ENCODE data around the gene PRUNE1. TPM values are rescaled to one million over a fixed set of nuclear protein-coding genes. Genes with fewer than 3 reads are reported as not detected.

The PRUNE1 gene
- total RNA-seq, 1 experiment from 2014 or later: 24.3 TPM

DNA sequence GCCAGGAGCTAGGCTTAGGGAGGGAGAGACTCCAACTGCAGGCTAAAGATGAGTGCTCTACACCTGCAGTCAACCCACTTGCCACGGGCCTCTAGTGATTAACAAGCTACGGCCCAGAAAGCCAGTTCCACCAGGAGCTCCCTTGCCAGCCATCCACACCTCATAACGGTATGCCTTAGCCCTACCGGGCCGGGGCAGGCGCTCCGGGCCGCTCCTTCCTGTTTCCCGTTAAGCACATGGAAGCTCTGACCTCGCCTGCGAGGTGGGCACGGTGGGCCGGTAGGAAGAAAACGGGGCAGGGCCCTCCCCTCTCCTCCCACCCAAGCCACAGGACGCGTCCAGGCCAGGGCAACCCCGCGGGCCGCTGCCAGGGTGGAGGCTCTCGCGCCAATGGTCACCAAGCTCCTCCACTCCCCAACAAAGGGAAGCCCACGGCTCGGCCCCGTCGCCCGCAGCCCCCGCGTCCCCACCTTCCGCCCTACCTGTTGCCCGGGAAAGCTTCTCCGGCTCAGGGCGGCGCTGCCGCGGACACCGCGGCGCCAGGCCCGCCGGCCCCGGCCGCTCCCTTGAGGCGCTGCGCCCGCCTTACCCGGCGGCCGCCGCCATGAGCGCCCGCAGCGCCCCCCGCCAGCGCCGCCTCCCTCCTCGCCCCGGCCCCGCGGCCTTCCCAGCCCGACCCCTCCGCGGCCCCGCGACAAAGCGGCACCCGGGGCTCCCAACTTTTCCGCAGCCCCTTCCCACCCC, 34.2 kb upstream of the PRUNE1 start:
- peaks cover 37% of the 10 kb centered on the region for H3K36me3 Mint-ChIP-seq (ENCODE audit: insufficient read depth, unreplicated experiment)
- DNase-seq: peak in 1 of 2 experiments; percentile 45
- H3K9me3 ChIP-seq: no peaks in the 10 kb centered on the region
- TF ChIP-seq, protein P1, sequence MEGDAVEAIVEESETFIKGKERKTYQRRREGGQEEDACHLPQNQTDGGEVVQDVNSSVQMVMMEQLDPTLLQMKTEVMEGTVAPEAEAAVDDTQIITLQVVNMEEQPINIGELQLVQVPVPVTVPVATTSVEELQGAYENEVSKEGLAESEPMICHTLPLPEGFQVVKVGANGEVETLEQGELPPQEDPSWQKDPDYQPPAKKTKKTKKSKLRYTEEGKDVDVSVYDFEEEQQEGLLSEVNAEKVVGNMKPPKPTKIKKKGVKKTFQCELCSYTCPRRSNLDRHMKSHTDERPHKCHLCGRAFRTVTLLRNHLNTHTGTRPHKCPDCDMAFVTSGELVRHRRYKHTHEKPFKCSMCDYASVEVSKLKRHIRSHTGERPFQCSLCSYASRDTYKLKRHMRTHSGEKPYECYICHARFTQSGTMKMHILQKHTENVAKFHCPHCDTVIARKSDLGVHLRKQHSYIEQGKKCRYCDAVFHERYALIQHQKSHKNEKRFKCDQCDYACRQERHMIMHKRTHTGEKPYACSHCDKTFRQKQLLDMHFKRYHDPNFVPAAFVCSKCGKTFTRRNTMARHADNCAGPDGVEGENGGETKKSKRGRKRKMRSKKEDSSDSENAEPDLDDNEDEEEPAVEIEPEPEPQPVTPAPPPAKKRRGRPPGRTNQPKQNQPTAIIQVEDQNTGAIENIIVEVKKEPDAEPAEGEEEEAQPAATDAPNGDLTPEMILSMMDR (IDR thresholded peaks at IDR 0.05; ENCODE audit: insufficient read depth in 1 of 2, low read depth in 1 of 2, low read length in 1 of 2, severe bottlenecking in 1 of 2, unreplicated experiment in 1 of 2): no peak
- peak overlapping the region; percentile 96 for H3K4me3 ChIP-seq (ENCODE audit: low read depth, low read length)
- peak overlapping the region; percentile 91 for H3K4me3 Mint-ChIP-seq (ENCODE audit: unreplicated experiment)
- no peaks in the 10 kb centered on the region for H3K9me3 Mint-ChIP-seq (ENCODE audit: unreplicated experiment)
- peak overlapping the region; percentile 91 for H3K27ac Mint-ChIP-seq (ENCODE audit: unreplicated experiment)
- ChIA-PET POLR2A (interaction anchor here (0.6 kb wide), 3 partner anchors 9 to 39 kb away, joined by 3 read pairs; no protein-coding TSS in a partner anchor), CTCF (interaction anchor here (0.6 to 1.6 kb wide), 2 partner anchors 52 to 185 kb away, joined by 4 read pairs; no protein-coding TSS in a partner anchor)
- intact Hi-C loops (cut with micrococcal nuclease; ENCODE audit: unreplicated experiment): loop anchor here (10.0 kb wide), 1 partner anchor 409 kb away; no protein-coding TSS in a partner anchor
- BruUV-seq (replicated peaks): no TSS peak
- no peaks in the 10 kb centered on the region for H3K27me3 Mint-ChIP-seq (ENCODE audit: insufficient read depth, unreplicated experiment)
- H3K4me1 ChIP-seq: peaks cover 72% of the 10 kb centered on the region
- peaks cover 49% of the 10 kb centered on the region for H3K4me1 Mint-ChIP-seq (ENCODE audit: low read depth, unreplicated experiment)
- no peaks in the 10 kb centered on the region for H3K36me3 ChIP-seq (ENCODE audit: control insufficient read depth, insufficient read depth, low read length)
- no peaks in the 10 kb centered on the region for H3K27me3 ChIP-seq (replicated peaks; ENCODE audit: control insufficient read depth, insufficient read depth, low read length)

DNA sequence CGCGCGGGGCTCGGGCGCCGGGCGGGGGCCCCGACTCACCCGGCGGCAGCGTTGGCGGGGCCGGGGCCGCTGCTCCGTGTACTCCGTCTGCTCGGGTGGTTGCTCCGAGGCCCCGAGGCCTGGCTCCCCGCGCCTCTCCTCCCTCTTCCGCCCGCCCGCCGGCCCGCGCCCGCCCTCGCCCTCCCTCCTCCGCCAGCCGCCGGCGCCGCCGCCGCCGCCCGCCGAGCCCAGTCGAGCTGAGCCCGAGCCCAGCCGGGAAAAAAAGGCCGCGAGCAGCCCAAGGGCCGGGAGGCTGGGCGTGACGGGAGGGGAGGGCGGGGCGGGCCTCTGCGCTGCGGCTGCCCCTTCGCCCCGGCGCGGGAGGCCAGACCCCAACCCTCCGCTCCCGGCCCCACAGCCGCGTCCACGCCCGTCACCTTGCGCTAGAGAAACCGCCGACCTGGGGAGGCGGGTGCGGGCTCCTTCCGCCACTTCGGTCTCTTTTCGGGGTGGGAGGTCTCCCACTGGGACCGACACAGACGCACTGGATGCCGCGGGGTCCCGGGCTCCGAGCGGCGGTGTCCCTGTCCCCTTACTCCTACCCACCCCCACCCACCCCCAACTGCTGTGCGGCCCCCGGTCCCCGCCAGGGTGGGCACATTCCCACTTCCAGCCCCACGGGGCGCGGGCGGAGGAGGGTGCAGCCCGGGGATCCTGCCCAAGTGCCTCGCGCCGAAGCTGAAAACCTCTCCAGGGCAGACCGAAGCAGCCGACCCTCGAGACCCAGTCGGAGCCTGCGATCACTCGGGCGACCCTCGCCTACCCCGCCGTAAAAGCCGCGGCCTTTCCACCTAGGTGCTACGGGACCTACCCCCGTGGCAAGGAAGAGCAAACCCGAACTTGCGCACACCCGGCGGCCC, 33.4 kb upstream of the PRUNE1 start, which contains the start of gene CERS2:
TSS of gene CERS2 (minus strand) at position 256 of the 899 bp plus-strand sequence. CDS start 5,745 bp downstream, outside the sequence.
- Mint-ChIP-seq H3K9me3 (ENCODE audit: unreplicated experiment) (no peaks in the 10 kb centered on the region), H3K36me3 (ENCODE audit: insufficient read depth, unreplicated experiment) (peaks cover 28% of the 10 kb centered on the region), H3K27me3 (ENCODE audit: insufficient read depth, unreplicated experiment) (no peaks in the 10 kb centered on the region), H3K27ac (ENCODE audit: unreplicated experiment) (peak within 1 kb of the TSS; percentile 91), H3K4me3 (ENCODE audit: unreplicated experiment) (peak within 1 kb of the TSS; percentile 91), H3K4me1 (ENCODE audit: low read depth, unreplicated experiment) (peaks cover 49% of the 10 kb centered on the region)
- H3K36me3 ChIP-seq (ENCODE audit: control insufficient read depth, insufficient read depth, low read length): no peaks in the 10 kb centered on the region
- H3K27me3 ChIP-seq (replicated peaks; ENCODE audit: control insufficient read depth, insufficient read depth, low read length): no peaks in the 10 kb centered on the region
- ChIA-PET POLR2A (interaction anchor here (0.6 to 1.1 kb wide), 3 partner anchors 9 to 38 kb away, joined by 3 read pairs; no protein-coding TSS in a partner anchor), CTCF (interaction anchor here (0.6 to 1.6 kb wide), 2 partner anchors 53 to 184 kb away, joined by 4 read pairs; no protein-coding TSS in a partner anchor)
- H3K9me3 ChIP-seq: no peaks in the 10 kb centered on the region
- BruUV-seq (replicated peaks): TSS peak; percentile 7
- peaks cover 74% of the 10 kb centered on the region for H3K4me1 ChIP-seq
- DNase-seq: peak; percentile 78 to 86
- intact Hi-C loops (cut with micrococcal nuclease; ENCODE audit: unreplicated experiment): loop anchor here (10.0 kb wide), 1 partner anchor 410 kb away; no protein-coding TSS in a partner anchor
- H3K4me3 ChIP-seq (ENCODE audit: low read depth, low read length): peak within 1 kb of the TSS; percentile 96
- TF ChIP-seq, protein P1 (IDR thresholded peaks at IDR 0.05; ENCODE audit: insufficient read depth in 1 of 2, low read depth in 1 of 2, low read length in 1 of 2, severe bottlenecking in 1 of 2, unreplicated experiment in 1 of 2): no peak

Measured in Caco-2 (cell line).